GM19463 (cell line): Measurements from ENCODE around the gene NIPAL3.

Experiments
- ATAC-seq: cut with Tn5 transposase; IDR thresholded peaks from one replicate; pipeline ENCODE4 v1.9.1; 2021; ENCODE audit warnings: mild to moderate bottlenecking, moderate library complexity; ENCODE audit not compliant: unreplicated experiment

The NIPAL3 gene

DNA sequence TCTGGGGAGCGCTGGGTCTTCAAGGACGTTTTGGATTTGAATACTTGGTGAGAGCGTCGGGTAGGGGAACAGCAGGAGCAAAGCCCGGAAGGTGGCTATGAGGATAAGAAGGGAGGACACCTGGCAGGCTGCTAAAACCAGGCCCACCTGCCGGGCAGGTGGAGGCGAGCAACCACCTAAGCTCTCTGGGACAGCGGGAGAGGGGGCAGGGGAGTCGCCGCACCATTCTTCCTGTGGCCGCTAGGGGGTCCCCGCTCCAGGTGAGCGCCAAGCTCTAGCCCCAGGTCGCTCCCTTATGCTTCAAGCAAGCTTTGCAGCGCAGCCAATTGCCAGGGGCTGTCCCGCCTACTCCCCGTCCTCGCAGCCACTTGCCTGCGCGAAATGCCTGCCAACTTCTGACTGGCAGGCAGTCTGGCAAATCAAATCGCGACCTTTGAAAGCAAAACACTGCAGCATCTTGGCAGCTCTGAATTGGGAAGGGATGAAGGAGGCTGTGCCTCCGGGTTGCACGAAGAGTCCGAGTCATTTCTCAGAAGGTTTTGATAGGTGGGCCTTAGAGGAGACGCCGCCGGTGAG is at the start of gene NIPAL3:
TSS of gene NIPAL3 (plus strand) at position 469 of the 576 bp plus-strand sequence. CDS start 3,746 bp downstream, outside the sequence.
- ATAC-seq: peak; percentile 98

DNA sequence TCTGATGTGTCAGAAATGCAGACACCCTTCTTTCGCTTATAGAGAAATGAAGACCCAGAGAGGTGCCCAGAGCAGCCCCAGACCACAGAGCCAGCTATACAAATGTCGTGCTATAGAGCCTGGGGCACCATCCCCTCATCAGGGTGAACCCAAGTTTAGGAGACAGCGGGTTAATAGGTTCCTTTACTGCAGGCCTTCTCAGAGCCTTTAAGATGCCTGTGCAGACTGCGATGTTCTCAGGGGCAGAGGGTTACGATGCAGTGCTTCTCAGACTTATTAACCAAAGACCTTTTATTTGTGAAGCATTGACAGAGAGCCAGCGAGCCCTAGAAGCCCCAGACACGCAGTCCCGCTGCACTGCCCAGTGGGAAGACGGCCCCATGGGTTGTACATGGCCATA is 48.9 kb upstream of the NIPAL3 start:
- no peak for ATAC-seq

DNA sequence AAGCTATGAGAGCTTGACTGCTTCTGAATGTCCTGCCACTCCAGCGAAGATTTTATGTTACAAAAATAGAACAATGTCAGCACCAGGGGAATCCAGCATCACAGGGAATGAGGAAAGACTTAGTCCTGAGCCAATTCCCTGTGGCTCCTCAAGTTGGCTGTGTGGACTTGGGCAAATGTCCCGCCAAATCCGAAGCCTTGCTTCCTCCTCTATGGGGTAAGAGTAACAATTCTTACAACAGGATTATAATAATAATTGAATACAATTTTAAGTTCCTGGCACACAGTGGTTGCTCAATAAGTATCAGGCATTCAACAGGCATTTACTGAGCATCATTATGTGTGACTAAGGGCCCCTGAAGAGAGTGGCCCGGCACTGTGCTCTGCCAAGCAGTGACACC is 46.4 kb upstream of the NIPAL3 start:
- ATAC-seq: no peak

DNA sequence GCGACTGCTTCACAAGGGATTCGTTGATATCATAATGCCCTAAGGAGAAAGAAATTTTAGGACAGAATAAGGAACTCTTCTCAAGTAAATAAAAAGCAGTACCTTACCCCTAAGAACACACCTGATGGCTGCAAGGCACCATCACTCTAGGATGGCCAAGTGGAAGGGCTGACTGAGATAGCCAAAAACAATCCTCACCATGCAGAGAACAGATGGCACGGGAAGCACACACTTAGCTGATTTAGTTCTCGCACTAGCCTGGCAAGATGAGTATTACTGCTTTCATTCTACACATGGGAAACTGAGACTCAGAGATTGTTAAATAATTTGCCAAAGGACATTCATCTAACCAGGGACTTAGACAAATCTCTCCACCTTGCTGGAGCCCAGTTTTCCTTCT is 45.8 kb upstream of the NIPAL3 start:
- no peak for ATAC-seq

DNA sequence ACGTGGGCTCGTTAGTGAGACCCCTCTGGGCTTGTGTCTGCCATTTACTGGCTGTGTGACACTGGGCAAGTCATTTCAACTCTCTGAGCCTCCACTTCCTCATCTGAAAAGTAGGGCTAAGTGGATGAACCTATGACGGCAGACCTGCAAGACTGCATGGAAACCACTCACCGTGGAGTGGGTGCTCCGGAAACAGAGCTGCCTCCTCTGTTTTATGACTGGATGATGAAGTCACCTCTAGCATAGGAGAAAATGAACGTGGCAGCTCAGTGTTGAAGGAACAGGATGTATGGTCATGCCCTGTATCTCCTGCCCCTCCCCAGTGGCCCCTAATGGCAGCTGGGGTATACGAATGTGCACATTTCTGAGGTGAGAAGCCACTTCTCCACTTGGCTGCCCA is 42.6 kb upstream of the NIPAL3 start:
- no peak for ATAC-seq

DNA sequence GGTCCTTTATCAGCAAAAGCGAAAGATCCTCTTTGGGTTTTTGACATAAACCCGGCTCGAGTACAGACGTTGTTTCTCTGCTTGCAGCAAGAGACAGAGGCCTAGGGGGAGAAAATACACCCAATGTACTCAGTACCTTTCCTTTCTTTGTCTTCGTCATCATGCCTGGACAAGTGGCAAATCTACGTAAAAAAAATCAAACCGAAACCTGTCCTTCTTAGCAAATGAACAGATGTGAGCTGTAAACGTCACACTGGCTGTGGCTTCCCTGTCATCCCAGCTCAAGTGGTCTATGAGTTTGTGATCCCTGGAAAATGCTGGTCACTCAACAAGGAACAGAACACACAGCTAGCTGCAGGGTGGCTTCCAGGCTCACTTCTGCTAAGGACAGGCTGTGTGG is 41.9 kb upstream of the NIPAL3 start:
- ATAC-seq: no peak

DNA sequence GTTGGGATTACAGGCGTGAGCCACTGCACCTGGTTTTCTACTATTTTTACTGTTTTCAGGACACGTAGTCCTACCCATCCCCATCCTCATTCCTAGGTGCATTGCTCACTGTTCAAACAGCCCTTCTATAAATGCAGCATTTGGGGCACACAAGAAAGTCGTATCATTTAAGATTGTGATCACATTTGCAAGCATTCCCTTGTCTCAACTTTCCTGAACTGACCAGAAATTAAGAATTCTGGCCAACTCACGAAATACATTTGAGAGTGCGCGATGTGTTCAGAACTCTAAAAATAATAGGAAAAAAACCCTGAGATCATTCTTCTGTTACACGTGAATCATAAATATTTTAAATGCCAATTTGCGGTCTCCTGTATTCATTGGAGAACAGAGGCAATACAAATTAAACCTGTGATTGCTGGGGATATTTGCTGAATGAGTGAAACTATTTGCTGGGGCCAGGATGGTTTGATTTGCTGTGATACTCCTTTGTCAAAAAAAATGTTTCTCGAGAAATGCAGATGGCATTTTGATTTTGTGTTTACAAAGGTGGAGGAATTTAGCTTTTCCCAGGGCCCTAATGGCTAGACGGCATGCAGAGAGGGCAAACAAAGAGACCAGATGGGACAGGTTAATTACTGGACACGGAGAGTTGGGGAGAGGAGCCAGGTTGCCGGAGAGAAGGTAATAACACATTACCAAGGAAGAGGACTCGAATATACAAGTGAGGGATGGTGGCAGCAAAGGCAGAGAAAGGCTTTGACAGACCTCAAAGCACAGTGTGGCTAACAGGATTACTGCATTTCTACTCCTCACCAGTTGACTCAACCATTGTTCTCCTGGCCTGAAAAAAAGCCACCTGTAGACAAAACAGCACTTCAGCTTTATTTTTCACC is 40.5 kb upstream of the NIPAL3 start:
- no peak for ATAC-seq

DNA sequence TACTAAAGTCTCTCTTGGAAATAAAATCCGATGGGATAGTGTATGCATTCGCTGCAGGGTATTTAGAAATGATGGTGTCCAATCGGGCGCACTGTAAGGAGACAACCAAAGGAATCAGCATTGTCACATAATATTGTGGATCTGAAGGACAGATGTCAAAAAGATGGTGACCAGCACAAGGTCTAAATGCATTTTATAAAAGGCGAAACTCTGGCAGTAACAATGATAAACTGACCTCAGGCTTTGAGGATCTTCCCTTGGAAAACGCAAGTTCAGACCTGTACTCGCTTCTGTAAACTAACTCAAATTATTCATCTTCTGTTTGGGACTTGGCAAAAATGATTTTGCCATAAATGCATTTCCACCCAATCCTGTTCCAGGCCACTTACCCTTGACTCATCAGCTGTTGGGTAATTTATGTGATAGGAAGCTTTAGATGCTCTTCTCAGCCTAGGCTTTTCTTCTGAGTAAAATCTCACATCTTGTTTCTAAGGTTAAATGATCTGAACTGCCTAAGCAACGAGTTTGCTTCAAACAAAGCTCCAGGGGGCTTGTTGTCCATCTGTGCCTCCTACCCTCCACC is 35.8 kb upstream of the NIPAL3 start:
- ATAC-seq: no peak

DNA sequence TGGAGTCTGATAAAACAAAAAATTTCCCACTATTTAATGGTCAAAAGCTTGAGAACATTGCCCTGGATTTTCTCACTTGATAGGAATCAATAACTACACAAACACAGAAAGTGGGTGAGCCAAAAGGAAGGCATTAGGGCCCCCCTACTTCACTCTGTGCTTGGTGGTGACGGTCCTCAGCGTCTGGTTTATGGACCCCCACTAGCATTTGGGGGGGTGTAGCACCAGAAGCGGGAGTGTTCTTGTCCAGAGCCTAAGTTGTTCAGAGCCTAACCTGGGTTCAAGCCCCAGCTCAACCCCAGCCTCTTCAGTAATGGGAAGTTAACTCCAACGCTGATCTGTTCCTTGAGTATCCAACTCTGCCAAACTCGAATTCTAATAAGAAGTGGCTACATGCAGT is 35.1 kb upstream of the NIPAL3 start:
- ATAC-seq: no peak

DNA sequence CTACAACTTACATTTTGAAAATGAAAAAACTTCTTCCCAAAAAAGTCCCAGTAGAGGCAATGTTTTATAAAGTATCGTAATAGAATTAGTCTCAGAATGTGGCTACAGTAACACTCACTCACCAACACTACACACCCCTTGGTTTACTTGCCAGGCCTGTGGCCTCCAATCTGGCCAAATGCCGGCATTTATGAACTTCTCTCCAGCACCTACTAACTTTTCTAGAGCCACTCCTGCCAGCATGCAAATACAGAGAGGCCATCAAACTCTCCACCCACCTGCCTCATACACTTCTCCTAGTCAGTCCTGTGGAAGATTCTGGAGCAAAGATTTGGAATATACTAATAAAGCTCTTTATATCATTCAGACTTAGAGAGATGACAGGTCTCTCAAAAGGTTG is 34.3 kb upstream of the NIPAL3 start:
- no peak for ATAC-seq

DNA sequence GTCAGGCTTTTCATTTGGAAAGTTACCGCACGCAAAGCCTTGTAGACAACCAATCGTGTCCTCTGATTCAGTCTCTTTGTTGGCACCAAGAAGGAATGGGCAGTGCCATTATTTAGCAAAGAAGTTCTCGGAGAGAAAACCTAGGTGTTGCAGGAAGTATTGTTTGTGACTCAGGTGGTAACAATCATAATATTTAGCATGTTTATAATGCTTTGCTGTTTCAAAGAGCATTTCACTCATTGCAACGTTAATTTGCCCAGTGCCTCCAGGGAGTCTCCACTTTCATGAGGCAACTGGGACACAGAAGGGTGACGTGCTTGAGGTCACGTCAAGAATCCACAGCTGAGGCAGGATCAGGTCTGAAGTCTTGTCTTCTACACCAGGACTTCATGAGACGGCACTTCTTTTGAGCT is 33.4 kb upstream of the NIPAL3 start:
- ATAC-seq: no peak

DNA sequence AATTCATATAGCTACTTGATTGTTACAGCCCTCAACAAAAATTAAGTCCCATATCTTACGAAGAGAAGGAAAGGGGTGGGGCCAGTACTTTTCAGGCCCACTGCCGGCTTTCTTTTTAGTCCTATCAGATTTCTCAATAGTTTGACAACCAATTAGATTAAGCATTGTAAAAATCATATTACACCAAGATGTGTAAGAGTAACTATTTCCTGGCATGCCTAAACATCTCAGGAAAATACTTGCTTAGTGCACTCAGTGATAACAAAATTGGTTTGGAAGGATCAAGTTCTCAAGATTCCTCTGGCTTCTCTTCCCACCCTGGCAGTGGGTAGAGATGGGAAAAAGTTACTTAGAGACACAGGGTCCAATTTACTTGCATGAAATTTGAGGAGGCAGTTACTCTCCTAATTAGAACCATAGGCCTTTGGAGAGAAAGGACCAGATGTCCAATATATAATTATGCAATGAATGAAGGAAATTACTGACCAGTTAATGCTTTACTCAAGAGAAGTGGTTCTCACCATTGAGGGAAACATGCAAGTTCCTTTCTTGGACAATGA is 32.1 kb upstream of the NIPAL3 start:
- no peak for ATAC-seq

DNA sequence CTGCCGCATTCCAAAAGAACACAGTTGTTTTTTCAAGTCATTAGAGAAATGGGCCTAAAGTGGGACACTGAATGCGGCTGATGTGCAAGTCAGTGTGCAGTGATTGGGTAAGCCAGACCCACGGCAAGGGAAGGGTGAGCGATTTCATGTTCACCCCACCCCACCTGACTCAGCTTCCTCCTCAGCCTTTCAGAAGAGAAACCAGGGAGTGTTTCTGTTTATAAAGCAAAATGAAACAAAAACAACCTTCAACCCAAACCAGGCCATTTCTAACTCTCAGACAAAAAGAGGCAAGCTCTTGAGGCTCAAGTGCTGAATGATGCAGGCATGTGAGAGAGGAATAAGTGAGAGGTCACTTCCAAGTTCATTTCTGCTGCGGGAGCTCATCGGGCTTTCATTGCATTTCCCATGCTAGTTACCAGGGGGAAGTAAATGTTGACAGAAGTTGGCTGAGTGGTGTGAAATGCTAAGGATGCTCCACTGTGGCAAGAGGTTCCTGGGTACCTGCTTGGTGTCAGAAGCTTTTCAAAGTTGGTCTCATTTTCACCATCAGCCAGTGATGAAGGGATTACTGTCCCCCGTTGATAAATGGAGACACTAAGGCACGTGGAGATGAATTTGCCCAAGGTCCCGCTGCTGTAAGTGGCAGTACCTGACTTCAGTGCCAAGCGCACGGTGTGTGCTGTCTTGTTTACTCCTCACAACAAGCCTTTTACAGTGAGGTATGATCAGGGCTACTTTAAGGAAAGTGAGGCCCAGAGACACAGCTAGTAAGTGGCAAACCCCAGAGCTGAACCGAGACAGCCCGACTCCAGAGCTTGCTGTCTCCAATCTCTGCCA is 31.1 kb upstream of the NIPAL3 start:
- peak; percentile 71 for ATAC-seq

DNA sequence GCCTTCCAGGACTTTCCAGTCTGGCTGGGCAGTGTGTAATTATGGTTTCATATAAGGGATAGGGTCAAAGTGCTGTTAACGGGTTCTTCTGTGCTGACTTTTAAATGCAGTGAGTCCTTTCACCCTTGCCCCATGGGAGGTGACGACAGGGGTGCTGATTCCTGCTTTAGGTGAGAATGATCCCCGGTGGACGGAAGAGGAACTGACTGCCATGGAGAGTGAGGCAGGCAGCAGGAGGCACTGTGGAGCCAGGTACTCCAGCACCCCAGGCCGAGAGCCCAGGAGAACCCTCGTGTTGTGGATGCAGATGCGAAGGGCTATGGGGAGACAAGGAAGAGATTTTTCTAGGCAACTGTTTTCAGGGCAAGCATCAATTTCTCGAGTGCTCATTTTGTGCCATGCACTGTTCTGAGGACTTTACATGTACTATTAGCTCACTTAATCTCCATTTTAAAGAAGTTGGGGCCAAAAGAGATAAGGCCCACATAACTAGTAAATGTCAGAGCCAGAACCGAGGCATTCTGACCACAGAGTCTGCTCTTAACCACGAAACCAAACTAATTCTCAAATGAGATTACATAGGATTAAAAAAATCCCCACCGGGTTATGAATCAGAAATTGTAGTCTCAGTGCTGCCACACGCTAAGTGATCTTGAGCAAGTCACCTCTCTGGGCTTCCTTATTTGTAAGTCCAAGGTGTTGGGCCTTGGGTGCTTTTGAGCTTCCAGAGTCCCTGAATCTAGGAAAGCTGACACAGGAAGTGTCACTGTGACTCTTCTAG is 30.3 kb upstream of the NIPAL3 start:
- ATAC-seq: no peak

DNA sequence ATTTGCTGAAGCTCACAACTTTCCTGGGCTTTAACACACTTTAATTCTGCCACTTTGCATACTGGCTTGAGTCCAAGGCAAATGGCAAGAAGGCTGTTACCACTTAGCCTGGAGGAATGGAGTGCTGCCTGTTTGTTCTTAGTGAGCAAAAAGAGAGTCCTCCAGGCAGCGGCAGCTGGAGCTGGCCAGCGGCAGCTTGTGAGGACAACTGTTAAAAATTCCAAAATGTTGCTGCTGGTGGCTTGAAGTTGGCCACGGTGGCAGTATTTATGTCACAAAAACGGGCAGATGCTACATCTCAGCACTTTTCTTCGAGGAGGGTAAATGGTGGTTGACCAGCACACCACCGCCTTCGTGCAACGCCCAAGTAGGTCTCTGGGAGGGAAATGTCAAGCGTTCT is 29.4 kb upstream of the NIPAL3 start:
- ATAC-seq: no peak

DNA sequence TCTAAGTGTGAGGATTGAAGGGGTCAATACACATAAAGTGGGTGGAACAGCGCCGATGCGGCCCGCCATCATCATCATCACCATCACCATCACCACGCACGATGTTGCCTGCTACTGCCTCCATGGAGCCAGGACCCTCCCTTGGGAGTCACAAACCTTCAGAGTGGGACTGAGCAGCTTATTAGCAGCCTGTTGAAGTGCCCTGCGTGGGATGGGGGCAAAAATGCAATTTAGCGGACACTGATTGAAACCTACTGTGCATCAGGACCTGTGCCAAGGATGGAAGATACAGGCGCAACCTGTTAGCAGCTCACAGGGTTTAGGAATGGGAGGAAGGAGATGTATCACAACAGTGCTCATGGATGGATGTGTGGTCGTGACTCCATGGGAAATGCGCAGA is 28.7 kb upstream of the NIPAL3 start:
- ATAC-seq: no peak

DNA sequence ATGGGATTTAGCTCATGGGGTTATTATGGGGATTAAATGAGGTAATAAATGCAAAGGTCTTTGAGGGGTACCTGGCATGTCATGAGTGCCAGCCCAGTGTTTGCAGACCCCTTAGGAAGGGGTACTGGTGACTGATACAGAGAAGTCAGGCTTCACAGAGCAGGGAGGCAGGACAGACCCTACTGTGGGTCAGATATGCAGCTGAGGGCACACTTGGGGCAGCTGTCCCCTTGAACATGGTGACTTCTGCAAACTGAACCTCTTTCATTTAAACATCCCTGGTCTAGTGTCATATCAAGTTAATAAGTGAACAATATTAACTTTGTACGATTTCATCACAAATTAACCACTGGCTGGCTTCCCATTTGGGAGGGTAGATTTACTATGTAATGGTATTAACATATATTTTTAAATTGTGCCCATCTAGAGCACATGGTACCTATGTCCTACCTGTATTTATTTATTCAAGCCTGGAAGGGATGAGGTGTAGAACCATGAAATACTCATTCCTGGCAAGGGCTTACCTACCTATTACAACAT is 27.9 kb upstream of the NIPAL3 start:
- no peak for ATAC-seq

DNA sequence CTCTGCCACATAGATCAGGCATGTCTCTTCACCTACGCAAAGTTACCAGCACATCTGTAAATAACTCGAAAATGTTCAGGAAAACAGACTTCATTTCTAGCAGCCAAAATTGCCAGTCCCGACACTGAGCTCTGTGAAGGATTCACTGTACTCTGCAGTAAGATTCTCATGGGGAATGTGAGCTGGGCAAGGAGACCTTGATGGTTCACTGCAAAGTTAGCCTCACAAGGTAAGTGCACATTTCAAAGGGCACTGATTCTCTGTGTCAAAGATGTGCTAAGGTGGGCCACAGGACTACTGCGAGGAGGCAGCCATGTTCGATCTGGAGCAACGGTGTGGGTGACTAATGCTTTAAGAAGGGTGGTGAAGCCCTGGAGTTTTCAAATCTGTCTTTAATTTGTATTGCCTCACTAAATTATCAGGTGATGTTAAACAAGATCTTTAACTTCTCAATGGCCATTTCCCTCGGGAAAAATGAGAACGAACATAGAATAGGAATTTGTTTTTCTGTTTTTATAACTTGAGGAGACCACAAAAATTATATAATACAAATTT is 27.2 kb upstream of the NIPAL3 start:
- ATAC-seq: no peak

DNA sequence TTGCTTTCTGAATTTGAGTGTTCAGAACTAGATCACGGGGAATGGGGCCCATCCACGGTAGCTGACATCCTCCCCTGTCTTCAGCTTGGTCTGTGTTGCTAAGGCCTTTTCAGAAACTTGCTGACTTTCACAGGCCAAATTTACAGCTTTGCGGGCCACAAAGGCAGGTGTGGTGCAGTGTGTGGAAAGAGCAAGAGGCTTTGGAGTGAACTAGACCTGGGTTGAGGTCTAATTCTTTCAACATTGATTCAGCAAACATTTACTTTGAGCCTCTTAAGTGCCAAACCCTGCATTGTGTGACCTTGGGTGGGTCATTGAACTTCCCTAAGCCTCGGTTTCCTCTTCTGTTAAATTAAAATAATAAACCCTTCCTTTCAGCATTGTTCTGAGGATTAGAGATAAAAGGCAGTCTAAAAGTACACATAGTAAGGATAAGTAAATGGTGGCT is 26.3 kb upstream of the NIPAL3 start:
- no peak for ATAC-seq
